ENCODE data around the gene KDM6B.

The KDM6B gene

GRCh38 chr17:7842380-7843256 lies 8.6 kb downstream of the KDM6B start:
- Histone ChIP-seq H3K36me3 (ENCODE audit: control insufficient read depth in 2 of 2, insufficient read depth in 1 of 2, low read length in 2 of 2) (peaks cover 9 to 26% of the 10 kb centered on the region in 2 experiments), H3K4me1 (ENCODE audit: control insufficient read depth, insufficient read depth, low read length) (peaks cover 24% of the 10 kb centered on the region), H3K9me3 (ENCODE audit: control insufficient read depth, insufficient read depth, low read depth, low read length) (no peaks in the 10 kb centered on the region), H3K4me3 (ENCODE audit: low read depth, low read length) (peak overlapping the region; percentile 70), H3K27ac (ENCODE audit: extremely low read depth, low read depth, low read length) (peak overlapping the region; percentile 96)
- ChIA-PET CTCF (interaction anchor here (0.8 to 1.1 kb wide), 6 partner anchors 8 to 216 kb away, joined by 3 to 6 read pairs (median 4); no protein-coding TSS in a partner anchor), POLR2A (interaction anchor here (0.6 to 7.7 kb wide), 15 partner anchors 8 to 220 kb away, joined by 3 to 110 read pairs (median 4); partner anchors contain the start of genes CNTROB, CYB5D1, KDM6B and NAA38)
- TF ChIP-seq ZNF341 (tag by site-specific recombination; IDR thresholded peaks at IDR 0.05; ENCODE audit: low read depth) (peak; percentile 58), IKZF3 (tag by site-specific recombination; IDR thresholded peaks at IDR 0.05) (peak; percentile 86), ZNF404 (tag by site-specific recombination; IDR thresholded peaks at IDR 0.05) (no peak), ZNF366 (tag by site-specific recombination; conservative IDR thresholded peaks at IDR 0.05) (peak; percentile 83), ZBTB21 (tag by site-specific recombination; IDR thresholded peaks at IDR 0.05) (peak; percentile 42), ZNF473 (tag by site-specific recombination; IDR thresholded peaks at IDR 0.05) (no peak), SCRT2 (tag by site-specific recombination; IDR thresholded peaks at IDR 0.05) (peak; percentile 78), ZNF335 (tag by site-specific recombination; conservative IDR thresholded peaks at IDR 0.05) (peak; percentile 93), PRDM1 (tag by site-specific recombination; IDR thresholded peaks at IDR 0.05) (peak; percentile 87), EGR2 (tag by site-specific recombination; IDR thresholded peaks at IDR 0.05; ENCODE audit: low read depth) (peak; percentile 96), ZBTB17 (tag by site-specific recombination; IDR thresholded peaks at IDR 0.05) (peak; percentile 74), ZNF670 (tag by site-specific recombination; IDR thresholded peaks at IDR 0.05; ENCODE audit: low read depth) (no peak), SP7 (tag by site-specific recombination; IDR thresholded peaks at IDR 0.05) (peak; percentile 73), YY2 (tag by site-specific recombination; IDR thresholded peaks at IDR 0.05) (no peak), SCRT1 (tag by site-specific recombination; IDR thresholded peaks at IDR 0.05; ENCODE audit: borderline replicate concordance) (0 out of 2 replicates have a peak, but pooled peaks have one; percentile 24), BCL11B (tag by site-specific recombination; IDR thresholded peaks at IDR 0.05; ENCODE audit: low read depth) (peak; percentile 57), ZFHX2 (tag by site-specific recombination; conservative IDR thresholded peaks at IDR 0.05) (peak; percentile 98), SP2 (tag by site-specific recombination; IDR thresholded peaks at IDR 0.05) (peak; percentile 50), KLF8 (tag by site-specific recombination; IDR thresholded peaks at IDR 0.05) (peak; percentile 73), ZIC2 (tag by site-specific recombination; IDR thresholded peaks at IDR 0.05) (peak; percentile 39), ZNF558 (tag by site-specific recombination; IDR thresholded peaks at IDR 0.05) (no peak), ZNF37A (tag by site-specific recombination; IDR thresholded peaks at IDR 0.05) (0 out of 2 replicates have a peak, but pooled peaks have one; percentile 49), ZNF600 (tag by site-specific recombination; IDR thresholded peaks at IDR 0.05) (peak; percentile 7; the same call in 1 of the 2 replicates), GLIS2 (tag by site-specific recombination; IDR thresholded peaks at IDR 0.05) (peak; percentile 96), ZFP37 (tag by site-specific recombination; IDR thresholded peaks at IDR 0.05) (peak; percentile 55; the same call in 1 of the 2 replicates), ZBTB26 (tag by site-specific recombination; optimal IDR thresholded peaks at IDR 0.05) (peak; percentile 76)
- TF ChIP-seq, protein P1, sequence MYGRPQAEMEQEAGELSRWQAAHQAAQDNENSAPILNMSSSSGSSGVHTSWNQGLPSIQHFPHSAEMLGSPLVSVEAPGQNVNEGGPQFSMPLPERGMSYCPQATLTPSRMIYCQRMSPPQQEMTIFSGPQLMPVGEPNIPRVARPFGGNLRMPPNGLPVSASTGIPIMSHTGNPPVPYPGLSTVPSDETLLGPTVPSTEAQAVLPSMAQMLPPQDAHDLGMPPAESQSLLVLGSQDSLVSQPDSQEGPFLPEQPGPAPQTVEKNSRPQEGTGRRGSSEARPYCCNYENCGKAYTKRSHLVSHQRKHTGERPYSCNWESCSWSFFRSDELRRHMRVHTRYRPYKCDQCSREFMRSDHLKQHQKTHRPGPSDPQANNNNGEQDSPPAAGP (tag by site-specific recombination; IDR thresholded peaks at IDR 0.05): peak; percentile 87
- TF ChIP-seq, protein P2, sequence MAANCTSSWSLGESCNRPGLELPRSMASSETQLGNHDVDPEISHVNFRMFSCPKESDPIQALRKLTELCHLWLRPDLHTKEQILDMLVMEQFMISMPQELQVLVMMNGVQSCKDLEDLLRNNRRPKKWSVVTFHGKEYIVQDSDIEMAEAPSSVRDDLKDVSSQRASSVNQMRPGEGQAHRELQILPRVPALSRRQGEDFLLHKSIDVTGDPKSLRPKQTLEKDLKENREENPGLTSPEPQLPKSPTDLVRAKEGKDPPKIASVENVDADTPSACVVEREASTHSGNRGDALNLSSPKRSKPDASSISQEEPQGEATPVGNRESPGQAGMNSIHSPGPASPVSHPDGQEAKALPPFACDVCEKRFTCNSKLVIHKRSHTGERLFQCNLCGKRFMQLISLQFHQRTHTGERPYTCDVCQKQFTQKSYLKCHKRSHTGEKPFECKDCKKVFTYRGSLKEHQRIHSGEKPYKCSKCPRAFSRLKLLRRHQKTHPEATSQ (tag by site-specific recombination; IDR thresholded peaks at IDR 0.05): peak; percentile 16; the same call in 1 of the 2 replicates
- TF ChIP-seq, protein P3, sequence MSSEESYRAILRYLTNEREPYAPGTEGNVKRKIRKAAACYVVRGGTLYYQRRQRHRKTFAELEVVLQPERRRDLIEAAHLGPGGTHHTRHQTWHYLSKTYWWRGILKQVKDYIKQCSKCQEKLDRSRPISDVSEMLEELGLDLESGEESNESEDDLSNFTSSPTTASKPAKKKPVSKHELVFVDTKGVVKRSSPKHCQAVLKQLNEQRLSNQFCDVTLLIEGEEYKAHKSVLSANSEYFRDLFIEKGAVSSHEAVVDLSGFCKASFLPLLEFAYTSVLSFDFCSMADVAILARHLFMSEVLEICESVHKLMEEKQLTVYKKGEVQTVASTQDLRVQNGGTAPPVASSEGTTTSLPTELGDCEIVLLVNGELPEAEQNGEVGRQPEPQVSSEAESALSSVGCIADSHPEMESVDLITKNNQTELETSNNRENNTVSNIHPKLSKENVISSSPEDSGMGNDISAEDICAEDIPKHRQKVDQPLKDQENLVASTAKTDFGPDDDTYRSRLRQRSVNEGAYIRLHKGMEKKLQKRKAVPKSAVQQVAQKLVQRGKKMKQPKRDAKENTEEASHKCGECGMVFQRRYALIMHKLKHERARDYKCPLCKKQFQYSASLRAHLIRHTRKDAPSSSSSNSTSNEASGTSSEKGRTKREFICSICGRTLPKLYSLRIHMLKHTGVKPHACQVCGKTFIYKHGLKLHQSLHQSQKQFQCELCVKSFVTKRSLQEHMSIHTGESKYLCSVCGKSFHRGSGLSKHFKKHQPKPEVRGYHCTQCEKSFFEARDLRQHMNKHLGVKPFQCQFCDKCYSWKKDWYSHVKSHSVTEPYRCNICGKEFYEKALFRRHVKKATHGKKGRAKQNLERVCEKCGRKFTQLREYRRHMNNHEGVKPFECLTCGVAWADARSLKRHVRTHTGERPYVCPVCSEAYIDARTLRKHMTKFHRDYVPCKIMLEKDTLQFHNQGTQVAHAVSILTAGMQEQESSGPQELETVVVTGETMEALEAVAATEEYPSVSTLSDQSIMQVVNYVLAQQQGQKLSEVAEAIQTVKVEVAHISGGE (tag by site-specific recombination; conservative IDR thresholded peaks at IDR 0.05; ENCODE audit: low read depth): peak; percentile 97
- TF ChIP-seq, protein P4, sequence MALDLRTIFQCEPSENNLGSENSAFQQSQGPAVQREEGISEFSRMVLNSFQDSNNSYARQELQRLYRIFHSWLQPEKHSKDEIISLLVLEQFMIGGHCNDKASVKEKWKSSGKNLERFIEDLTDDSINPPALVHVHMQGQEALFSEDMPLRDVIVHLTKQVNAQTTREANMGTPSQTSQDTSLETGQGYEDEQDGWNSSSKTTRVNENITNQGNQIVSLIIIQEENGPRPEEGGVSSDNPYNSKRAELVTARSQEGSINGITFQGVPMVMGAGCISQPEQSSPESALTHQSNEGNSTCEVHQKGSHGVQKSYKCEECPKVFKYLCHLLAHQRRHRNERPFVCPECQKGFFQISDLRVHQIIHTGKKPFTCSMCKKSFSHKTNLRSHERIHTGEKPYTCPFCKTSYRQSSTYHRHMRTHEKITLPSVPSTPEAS (tag by site-specific recombination; IDR thresholded peaks at IDR 0.05): 0 out of 2 replicates have a peak, but pooled peaks have one; percentile 6
